T-helper 2 cell (primary cell): ENCODE results near the gene DPYD.

Source experiments
- DNase-seq, 5 experiments: peaks; one replicate each; pipeline versions ENCODE4 v3.0.0 to v3.0.0-alpha.2; 2012 to 2022

Gene DPYD

DNA sequence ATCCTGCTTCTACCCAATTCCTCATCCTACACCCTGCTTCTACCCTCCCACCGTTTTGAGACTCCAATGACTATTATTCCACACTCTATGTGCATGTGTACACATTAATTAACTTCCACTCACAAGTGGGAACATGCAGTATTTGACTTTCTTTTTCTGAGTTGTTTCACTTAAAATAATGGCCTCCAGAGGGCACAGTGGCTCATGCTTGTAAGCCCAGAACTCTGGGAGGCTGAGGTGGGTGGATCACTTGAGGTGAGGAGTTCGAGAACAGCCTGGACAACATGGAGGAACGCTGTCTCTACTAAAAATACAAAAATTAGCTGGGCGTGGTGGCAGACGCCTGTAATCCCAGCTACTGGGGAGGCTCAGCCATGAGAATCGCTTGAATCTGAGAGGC, 734.5 kb downstream of the DPYD start:
- peak in 1 of 5 experiments; percentile 9 for DNase-seq

DNA sequence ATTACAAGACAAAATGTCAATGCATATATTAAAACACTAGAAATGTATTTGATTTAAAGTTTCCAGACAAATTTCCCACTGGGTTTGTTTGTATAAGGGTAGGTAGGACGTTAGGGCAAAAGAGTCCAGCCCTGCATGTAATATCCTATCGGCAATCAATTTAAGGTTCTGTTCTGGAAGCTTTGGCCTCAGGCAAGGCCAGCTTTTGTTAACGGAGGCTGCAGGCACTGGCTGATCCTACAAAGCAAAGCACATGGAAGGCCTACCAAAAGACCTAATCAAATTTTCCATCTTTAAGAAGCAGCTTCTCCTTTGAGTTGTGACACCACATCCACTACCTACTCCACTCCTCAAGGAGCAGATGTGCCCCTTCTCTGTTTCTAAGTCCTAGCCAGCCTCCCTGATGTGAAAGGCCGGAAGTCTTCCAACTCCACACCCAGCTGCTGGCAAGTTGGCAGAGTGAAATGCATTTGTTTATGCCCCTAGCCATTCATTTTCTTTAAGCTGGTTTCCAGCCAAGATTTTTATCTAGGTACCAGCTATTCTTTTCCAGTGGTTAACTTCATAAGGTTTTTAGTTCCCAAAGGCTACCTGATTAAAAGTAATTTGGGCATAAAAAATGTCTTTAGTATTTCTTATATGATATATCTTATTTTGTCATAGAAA, 746.7 kb downstream of the DPYD start:
- no peak for DNase-seq

DNA sequence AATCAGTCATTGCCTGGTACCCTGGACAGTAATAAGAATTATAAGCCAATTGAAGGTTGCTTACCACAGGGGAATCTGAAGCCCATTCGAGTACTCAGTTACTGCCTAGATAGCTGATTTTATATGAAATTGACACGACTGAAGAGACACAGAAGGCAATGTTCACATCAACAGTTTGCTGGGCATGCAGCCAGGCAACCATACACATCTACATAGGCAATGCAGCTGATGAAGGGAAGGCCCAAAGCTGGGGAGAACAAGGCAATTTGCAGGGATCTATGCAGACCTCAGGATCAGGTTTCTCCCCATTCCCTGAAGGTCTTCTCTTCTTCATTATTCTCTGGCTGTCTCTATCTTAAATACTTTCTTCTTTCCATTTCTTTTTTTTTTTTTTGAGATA, 750.5 kb downstream of the DPYD start:
- no peak for DNase-seq

DNA sequence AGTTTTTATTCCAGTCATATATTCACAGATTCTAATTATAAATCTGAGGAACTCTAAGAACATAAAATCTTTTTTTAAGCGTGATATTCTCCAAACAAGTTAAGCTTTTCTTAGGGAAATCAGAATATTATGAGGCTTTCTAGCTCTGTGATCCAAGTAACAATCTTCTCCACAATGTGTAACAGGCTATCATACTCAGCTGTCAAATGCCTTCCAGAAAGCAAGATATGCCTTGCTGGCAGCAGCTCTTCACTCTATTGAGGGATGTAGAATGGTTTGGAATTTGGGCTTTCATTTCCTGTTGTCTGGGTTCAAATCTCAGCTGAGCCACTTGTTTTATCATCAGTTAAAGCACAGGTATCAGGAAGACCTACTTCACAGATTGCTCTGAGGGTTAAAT, 752.8 kb downstream of the DPYD start:
- no peak for DNase-seq

DNA sequence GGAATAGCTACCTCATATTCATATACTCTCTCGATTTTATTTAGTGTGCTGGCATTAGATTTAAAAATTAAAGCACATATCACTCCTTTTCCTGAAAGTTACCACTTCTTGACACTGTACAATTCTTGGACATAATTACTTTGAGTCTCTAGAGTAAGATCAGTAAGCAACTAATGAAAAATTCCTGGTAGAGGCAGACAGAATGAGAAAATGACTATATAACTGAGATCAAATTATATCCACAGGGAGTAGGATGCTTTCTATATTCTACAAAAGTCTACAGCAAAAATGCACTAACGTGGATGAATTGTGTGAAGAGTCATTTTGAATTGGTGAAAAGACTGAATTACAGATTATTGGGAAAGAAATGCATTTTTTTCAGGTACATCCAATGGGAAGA, 753.6 kb downstream of the DPYD start:
- DNase-seq, result no peak

DNA sequence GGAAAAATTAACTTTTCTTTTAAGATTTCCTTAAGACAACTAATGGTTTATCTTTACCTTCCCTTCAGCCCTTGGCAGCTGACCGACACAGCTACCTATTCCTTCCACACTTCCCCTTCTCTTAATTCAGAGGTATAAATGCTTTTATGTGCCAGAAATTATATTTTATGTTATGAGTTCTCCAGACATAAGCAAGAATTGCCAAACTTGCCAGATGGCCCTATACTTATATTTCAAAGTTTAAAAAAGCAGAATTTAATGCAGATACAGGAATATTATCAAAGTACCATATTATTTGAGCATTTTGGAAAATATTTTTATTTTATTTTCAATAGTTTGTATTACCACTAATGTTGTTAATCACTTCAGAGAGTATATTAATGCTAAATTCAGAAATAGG, 754.2 kb downstream of the DPYD start:
- DNase-seq, result no peak

DNA sequence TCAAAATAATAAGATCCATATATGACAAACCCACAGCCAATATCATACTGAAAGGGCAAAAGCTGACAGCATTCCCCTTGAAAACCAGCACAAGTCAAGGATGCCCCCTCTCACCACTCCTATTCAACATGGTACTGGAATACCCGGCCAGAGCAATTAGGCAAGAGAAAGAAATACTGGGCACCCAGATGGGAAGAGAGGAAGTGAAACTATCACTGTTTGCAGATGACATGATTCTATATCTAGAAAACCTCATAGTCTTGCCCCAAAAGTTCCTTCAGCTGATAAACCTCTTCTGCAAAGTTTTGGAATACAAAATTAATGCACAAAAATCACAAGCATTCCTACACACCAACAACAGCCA, 756.6 kb downstream of the DPYD start:
- DNase-seq, result no peak

DNA sequence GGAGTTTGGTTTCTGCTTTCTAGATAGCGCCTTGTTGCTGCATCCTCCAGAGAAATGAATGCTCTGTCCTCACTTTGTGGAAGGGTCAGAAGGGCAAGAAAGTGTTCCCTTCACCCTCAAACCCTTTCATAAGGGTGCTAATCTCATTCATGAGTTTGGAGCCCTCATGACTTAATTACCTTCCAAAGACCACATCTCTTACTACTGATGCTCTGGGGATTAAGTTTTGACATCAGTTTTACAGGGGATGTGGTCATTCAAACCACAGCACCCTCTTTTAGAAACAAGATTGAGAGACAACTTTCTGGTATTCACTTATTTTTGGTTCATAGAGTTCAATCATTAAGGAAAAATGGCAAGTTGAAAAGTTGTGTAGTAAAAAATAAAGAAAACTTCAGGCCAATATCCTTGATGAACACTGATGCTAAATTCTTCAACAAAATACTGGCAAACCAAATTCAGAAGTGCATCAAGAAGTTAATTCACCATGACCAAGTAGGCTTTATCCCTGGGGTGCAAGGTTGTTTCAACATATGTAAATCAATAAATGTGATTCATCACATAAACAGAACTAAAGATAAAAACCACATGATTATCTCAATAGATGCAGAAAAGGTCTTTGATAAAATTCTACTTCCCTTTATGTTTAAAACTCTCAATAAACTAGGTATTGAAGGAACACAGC, 757.1 kb downstream of the DPYD start:
- peak in 1 of 5 experiments; percentile 10 for DNase-seq

DNA sequence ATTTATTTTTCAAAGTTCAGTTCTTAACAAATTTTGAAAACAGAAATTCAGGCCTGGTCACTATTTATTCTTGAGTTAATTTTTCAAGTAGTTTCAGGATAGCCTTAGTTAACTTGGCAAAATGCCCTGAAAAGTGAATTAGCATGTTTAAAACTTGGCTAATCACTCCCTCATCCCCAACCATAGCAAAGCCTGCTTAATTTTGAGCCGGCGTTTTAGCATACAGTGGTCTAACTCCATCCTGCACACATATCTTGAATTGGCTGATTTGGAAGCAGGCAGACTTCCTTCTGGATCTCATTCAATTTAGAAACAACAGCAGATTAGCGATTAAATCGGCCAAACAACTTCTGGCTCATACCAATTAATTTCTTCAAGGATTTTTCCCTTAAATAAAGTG, 760.0 kb downstream of the DPYD start:
- DNase-seq, result no peak

DNA sequence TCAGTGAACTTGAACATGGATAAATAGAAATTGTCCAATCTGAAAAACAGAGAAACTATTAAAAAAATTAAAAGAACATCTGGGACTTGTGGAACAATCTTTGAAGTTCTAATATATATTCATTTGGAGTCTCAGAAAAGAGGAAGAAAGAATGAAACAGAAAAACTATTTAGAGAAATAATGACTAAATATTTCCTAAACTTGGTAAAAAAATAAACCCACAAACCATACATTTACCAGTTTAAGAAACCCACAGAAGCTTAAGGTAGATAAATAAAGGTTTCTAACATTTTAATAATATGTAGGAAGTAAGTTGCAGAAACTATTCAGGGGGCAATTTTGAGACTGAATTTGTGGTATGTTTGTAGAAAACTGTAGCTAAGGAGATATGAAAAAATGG, 761.5 kb downstream of the DPYD start:
- DNase-seq, result no peak

DNA sequence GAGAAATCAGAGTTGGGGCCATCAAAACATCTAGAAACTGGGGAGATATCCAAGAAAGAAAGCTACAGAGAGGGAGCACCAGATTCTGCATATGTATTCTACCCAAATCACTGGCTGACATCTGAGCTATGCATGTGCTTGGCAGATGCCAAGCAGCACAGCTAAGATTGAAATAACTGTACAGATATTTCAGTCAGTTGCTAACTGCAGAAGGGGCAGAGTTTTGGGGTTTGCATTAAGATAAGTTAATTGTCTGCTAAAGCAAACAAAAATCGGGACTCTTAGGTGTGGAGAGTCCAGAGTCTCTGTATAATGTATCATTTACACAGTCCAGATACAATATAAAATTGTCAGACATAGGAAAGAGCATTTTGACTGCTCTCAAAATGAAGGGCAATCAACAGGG, 762.1 kb downstream of the DPYD start:
- no peak for DNase-seq

DNA sequence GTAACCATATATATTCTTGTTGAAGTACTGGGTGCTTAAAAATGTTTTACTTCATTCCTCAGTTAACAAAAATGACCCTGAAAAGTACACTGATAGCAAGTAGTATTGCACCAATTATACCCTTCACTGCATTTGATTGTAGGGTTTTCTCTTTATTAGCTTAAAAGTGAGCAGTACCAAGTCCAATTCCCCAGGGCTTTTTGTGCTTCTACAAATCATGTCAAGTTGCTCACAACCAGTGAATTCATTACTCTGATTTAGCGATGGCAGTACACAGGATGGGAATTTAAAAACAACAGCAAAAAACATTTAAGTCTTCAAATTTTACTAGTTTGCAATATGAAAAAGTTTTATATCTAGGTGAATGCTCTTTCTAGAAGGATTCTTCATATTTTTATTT, 762.8 kb downstream of the DPYD start:
- no peak for DNase-seq

DNA sequence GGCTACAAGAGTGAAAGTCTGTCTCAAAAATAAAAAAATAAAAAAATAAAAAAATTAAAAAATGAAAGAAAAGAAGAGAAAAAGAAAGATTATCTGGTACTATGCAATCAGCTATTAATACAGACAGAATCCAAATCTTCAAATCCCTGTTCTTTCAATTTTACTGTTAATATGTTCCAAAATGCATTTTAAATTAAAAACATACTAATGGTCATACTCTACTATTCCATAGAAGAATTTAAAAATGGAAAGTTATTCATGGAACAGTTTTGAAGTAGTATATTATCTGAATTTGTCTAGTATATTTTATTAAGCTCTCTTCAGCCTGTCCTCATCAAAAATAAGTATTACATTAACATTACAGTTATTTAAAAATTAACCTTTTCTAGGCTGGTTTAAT, 769.2 kb downstream of the DPYD start:
- no peak for DNase-seq

DNA sequence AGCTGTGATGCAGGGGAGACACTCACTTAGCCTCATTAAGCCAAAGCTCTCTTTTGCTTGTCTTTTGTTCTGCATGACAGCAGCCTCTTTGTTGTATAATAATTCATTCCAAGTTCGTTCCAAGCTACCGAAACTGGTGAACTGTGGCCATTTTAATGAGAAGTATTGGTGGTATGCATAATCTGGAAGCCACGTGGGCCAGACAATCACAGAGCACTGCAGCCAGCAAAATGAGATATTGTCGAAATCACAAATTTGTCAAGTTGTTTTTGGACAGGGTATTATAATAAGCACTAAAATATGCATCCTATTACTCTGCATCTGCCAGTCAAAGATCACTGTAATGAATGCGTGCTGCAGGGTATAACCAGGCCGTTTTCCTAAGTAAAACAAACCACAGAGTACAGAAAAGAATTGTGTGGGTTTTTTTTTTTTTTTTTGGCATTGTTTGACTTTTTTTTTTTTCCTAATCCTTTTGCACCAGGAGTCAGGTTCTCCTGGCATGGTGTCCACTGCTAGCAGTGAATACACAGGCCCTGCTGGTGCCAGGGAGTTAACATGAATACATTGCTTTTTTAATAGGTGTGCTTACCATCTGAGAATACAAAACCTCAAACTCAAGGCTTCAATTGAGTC, 775.4 kb downstream of the DPYD start:
- DNase-seq, result no peak

DNA sequence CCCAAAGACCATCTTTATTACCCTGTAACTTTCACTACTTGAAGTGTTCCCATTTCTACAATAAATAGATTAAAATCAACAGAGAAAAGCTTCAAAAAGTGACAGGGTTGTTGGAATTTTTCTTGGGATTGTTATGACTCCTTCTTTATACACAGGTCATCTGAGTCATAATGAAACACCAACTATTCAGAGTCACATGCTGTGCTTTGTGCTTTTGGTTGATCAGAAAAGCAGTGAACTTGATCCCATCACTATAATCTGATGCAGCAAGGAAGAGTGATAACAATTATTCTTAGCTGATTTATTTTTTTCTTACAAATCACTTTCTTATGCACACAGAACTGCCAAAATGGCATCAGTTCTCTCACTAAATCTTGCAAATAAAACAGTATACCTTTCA, 776.3 kb downstream of the DPYD start:
- DNase-seq, result peak in 1 of 5 experiments; percentile 1

DNA sequence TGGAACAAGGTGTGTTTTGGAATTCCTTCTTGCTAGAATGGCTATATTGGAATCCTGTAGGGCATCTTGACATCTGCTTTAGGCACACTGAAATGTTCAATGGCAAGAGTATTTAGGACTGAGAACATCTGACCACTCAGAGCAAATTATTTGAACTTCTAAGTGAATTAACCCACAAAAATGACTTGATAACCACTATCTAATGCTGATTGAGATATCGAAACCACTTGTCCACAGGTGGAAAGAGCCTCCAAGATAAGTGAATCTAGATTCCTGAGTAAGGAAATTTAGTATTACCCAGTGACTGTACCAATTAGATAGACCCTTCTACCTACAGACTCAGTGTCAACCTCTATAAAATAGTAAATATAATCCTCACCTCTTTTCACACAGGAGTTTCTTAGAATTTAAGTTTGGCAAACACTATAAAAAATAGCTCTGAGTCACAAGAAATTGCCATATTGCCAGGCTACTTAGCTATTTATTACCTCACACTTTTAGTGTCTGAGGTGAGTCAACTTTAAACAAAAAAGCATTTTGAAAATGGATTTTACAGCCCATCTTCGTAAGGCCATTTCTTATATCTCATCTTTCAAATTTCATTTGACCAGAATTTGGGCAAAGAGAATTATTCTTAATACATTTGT, 777.5 kb downstream of the DPYD start:
- DNase-seq, result no peak

DNA sequence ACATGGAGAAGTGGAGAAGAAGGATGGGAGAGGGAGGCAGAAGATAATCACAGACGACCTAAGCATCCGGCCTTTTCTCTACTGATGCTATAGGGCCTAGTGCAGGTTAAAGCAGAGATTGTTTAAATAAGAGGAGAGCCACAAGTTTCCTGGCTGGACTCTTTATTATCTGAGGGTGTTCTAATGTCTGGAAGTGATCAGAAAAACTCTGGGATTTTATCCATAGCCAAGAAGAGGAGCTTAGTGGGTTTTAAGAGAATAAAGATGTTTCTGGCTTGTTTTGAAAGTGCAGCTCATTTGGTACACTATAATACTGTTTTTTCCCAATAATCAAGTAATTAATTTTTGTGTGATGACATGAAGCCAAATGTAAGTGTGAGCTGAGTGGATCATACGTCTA, 780.2 kb downstream of the DPYD start:
- no peak for DNase-seq

DNA sequence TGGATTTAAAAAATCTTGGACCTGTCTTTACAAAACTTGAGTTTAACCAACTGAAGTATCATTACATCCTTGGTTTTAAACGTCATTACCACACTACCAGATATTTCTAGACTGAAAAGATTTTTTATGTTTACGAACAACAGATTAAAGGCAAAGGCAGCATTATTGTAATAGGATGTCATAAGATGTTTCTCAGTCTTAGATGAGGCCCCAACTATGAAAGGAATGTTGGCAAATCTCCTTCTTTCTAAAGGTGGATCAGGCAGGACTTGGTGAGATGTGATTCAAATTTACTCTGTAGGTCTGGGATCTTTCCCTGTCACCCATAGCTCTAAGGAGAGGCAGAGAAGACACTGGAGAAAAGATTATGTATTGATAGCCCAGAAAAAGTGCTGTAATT, 781.3 kb downstream of the DPYD start:
- DNase-seq, result no peak

DNA sequence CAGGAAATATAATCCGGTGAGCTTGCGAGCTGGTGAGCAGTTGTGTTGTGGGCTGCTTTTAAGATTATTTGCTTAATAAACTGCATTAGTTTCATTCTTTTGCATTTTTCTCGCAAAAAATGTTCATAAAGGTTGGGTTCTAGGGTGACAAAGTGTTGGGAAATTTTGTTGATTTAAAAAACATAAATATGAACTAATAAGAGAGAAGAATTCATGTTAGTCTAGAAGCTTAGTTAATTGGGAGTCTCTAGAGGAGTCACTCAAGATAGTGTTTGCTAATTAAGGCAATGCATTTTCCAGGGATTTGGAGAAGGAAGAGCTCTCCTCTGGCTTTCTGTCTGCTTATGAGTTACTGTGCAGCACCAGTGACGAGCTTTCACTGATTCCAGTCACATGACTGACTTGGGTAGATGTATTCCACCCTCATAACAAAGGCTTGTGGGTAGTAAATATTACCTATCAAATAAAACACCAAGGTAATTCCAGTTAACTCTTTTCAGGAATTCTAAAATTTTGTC, 782.3 kb downstream of the DPYD start:
- DNase-seq, result no peak

DNA sequence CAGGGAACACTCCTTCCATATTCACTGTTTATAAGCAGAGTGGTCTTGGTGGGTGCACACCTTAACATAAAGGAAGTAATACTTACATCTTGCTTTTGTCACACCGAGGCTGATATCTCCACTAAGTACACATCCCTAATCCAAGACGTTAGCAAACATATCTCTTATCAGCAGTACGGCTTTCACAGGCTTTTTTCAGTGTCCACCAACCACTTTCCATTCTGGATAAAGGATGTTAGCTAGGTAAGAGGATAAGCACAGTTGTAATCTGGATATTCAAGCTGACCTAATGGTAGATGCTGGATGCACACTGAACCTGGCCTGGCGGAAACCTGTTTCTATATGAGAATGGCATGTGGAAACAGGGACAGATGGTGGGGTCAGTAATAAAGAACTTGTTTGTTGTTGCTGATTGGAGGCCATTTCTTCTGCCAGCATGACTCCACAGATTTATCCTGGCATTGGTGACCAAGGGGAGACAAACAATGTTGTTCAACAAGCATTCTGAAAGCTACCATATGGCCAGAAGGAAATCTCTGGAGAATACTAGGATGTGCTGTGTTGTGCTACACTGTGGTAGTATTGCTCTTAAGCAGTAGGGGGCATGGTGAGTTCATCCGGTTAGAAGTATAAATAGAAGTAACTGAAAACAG, 782.8 kb downstream of the DPYD start:
- DNase-seq, result peak in 1 of 5 experiments; percentile 51

DNA sequence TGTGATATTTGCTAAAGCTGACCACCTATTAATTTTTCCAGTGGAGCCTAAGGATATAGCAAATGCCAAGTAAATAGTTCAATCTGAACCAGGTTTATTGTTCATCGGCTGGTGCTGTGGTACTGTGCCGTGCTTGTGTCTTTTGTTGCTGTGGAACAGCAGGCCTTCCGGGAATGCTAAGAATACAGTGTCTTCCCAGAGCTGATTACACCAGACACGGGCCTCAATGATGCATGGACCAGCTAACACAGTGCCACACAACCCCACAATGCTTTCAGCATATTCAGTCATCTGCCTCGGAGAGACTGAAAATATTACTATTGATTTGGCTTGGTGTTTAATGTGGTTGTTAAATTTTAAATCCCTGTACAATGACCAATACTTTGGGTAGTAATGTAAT, 783.8 kb downstream of the DPYD start:
- no peak for DNase-seq

DNA sequence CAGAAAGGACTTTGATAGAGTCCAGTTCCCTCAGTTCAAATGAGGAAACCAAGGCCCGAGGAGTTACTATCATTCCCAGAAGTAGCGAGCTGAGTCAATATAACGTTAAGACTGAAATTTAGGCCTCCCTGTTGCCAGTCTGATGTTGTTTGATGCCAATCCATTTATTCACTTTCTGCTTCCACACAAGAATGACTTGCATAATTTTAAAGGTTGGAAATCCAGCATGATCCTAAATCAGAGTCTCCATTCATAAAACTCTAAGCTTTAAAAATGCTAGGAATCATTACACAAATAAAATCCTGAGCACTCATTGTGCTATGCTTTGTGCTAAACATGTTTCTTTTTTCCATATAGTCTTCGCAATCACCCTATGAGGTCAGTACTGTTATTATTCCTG, 784.9 kb downstream of the DPYD start:
- DNase-seq, result no peak

DNA sequence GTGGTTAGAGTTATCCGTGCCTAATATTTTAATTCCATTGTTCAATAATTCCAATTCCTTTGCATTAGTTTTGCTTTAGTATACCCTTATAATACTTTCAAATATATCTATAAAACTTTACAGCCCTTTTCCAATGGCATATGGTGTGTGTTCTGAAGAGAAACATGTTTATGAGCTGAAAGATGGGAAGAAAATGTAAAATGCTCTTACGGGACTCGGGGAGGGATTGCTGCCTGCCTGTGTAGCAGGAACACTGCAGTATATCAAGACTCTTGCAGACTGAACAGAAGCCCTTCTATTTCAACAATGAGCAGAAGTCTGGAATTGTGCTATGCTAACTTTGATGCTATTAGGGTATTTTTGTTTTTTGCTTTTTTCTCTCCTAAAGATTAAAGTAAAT, 792.4 kb downstream of the DPYD start:
- no peak for DNase-seq
